Activated CD8-positive, alpha-beta memory T cell treated with anti-CD3 and anti-CD28 coated beads, Interleukin-2, amount 50 U/mL, for 4 hours (primary cell): ENCODE measurements around the gene CBR4.
A peak's percentile ranks its signal among the peaks of the same experiment; 100 is the strongest.

Source experiments
- DNase-seq: peaks from one replicate; pipeline ENCODE4 v3.0.0-alpha.2; 2020

Gene CBR4

DNA sequence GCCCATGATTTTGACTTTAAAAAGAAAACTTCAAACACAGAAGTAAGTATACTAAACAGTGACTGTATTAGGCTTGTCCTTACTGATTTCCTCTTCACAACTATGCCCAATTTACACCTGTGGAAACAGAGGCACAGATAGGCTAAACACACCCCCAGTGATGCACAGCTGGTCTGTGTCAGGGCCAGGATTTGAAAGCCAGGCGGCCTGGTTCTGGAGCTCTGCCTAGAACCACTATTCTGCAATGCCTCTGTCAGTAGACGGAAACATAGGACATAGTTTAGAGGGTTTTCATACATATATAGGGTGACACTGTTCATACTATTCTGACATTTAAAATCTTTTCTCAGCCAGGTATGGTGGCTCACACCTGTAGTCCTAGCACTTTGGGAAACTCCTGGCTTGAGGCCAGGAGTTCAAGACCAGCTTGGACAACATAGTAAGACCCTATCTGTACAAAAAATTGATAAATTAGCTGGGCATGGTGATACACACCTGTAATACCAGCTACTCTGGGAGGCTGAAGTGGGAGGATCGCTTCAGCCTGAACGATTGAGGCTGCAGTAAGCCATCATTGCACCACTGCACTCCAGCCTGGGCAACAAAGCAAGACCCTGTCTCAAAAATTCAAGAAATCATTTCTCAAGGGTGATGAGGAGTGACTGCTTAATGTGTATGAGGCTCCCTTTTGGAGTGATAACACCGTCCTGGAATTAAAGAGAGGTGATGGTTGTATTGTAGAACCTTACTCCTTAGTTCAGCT is 23.0 kb upstream of the CBR4 start:
- DNase-seq = no peak

DNA sequence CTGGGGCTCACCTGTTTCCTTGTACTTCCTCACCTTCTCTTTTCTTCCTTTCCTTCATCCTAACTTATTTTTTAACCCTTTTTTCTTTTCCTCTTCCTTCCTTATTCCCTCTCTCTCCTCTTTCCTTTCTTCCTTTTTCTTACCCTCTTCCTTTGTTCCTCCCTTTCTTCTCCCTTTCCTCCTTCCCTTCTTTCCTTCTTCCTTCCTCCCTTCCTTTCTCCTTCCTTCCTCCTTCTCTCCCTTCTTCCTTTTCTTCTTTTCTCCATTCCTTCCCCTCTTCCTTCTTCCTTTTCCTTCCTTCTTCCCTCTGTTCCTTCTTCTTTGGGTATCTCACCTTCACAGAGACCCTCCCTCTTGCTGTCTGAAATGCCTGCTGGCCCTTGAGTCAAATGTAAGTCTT is 22.1 kb upstream of the CBR4 start:
- DNase-seq = no peak

DNA sequence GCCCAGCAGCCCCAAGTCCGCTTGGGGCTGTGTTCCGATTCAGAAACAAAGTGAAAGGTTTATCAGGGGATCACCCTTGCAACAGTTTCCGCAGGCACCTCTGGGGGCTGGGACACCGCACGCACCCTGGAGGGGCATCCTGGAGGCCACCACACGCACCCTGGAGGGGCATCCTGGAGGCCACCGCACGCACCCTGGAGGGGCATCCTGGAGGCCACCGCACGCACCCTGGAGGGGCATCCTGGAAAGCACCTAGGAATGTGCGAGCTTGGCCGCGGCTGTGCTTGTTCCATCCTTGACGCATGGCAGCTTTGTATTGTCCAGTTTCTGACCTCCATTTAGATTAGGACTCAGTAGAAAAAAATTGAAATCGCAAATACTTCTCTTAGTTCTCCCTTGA is 21.3 kb upstream of the CBR4 start:
- DNase-seq = no peak

DNA sequence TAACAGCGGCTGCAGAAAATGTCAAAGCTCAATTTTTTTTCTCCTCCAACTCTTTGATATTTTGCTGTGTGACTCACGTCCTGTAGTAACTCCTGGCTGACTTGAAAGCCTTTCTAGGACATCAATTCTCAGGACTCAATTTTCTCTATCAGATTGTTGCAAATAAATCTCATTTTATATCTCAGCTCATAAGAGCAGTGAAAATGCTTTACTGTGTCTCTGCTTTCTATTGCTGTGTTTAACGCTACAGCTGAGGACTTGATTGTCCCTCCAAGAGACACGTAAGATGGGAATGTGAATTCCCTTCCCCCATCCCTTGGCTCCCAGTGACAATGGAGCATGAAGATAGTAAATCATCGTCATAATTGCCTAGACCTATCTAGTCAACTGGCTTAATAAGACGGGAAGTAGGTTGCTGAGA is 20.5 kb upstream of the CBR4 start:
- DNase-seq = no peak

DNA sequence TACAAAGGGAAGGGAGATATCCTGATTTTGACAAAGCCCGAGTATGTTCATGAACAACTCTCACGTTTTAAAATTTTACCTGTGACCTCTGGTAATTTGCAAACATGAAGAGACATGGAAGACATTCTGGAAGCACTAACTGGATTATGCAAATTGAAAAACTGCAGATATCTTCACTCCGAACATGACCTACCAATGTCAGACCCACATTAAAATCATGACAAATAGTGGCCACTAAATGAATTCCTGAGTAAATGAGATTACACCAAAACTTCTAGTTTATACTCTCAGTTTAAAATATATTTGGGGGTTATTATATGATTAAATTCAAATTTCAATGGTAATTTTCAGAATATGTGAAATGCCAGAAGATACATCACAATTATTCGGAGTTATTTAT is 19.9 kb upstream of the CBR4 start:
- DNase-seq = no peak

DNA sequence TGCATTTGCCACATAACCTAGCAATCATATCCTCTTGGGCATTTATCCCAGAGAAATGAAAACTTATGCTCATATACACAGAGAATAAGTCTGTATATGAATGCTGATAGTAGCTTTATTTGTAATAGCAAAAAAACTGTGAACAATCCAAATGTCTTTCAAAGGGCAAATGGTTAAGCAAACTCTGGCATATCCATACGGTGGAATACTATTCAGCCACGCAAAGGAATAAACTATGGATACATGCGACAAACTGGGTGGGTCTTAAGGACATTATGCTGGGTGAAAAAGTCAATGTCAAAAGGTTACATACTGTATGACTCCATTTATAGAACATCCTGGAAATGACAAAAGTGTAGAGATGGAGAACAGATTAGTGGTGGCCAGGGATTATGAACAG is 17.6 kb upstream of the CBR4 start:
- DNase-seq = no peak

DNA sequence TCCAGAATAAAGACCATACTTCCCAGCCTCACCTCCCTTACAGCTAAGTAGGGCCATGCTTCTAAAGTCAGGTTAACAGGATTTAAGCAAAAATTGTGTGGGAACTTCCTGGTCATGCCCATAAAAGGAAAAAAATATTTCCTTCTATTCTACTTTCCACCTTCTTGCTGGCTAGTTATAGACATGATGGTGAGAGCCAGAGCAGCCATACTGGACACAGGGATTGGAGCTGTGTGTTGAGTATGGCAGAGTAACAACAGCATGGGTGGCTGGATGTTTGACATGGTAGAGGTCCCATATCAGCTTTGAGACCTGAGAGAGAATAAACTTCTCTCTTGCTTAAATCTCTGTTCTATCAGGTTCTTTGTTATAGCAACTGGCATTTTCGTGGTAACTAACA is 15.1 kb upstream of the CBR4 start:
- no peak for DNase-seq

DNA sequence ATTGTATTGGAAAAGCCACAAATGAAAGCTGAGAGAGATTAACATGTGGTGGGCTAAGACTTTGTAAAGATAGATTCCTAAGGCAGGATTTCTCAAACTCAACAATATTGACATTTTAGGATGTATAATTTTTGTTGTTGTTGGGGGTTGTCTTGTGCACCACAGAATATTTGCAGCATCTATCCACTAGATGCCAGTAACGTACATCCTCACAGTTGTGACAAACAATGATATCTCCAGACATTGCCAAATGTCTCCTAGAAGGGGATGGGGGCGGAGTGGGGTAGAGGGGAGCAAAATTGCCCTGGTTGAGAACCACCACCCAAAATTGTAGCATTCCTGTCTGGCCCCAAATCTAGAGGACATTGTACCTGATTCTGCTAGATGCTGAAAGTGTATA is 14.7 kb upstream of the CBR4 start:
- DNase-seq = no peak

DNA sequence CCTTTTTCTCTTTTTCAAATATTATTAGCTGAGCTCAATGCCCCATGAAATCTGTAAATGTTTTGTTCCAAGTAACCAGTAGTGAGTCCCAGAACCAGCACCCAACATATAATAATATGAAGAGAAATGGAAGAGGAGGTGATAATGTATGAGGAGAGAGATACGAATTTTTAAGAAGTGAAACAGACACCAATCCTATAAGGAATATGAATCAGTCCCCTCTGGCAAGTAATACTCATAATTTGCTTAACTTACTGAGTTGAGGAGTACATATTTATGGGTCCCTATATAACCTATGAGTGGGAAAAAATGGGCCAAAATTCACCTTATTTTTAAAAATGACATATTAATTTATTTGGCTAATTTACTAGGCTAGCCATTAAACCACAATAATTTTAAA is 8.4 kb upstream of the CBR4 start:
- DNase-seq = no peak

DNA sequence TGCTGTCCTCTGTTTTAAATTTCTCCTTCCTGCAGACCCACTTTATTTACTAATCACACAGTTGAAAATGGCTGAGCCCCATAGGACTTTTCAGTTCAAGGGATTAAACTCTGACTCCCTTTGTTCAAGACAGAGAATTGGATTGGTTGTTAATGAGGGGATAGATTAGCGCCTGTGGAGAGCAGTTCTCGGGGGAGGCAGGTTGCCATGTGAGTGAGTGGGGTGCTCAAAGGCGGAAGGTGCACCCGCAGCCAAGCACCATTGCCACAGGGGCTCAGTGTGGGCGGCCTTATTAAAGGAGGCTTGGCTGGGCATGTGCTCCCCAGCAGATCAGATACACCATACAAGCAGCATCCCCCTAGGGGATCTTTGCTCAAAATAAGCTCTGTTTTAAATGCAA is 7.9 kb upstream of the CBR4 start:
- DNase-seq = no peak

DNA sequence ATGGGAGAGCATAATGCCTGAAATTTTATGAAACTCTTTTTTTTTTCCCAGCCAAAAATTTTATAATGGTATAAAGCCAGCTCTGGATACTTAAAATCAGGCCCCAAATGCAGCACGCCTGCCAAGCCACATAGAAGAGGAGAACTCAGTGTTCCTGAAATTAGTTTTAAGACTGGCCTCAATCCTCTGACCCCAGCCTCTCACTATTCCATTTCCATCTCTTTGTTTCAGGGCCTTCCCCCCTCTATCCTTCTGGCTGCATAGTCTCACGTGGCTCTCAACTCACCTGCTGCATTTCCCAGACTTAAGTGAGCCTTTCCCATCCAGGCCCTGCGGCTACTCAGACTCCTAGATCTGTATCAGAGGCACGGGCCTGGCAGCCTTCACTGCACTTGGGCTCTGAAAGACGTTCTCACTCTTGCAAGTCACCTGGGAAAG is 5.2 kb upstream of the CBR4 start:
- no peak for DNase-seq

DNA sequence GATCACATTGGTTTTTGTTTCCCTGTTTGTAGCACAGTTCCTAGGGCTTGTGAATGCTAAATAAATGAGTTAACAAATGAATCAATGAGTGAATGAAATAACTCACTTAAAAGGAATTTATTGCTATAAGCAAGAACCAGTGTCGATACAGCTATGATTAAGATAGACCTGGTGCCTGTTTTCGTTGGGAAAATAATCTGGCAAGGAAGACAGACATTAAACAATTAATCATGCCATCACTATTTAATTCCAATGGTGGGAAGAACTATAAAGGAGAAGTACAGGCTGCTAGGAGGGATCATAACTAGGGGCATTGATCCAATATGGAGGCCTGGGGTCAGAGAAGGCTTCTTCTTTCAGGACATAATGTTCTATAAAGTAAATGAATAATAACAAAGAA is 4.5 kb upstream of the CBR4 start:
- DNase-seq = no peak

DNA sequence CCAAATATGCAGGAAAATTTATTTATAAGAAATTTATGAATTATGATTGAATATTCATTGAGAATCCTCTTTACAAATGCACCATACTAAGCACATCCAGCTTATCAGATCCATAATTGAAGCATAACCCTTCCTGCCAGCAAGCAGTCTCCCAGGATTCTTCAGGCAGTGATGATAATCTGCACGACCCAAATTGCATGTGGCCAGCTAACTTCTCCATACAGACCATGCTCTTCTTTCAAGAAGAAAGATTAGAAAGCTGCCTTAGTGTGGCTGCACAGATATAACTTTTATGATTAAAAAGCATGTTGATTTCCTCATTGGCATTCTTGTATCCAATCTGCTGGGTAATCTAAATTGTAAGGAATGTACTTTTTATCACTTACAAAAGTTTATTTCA is 3.3 kb upstream of the CBR4 start:
- DNase-seq = no peak

DNA sequence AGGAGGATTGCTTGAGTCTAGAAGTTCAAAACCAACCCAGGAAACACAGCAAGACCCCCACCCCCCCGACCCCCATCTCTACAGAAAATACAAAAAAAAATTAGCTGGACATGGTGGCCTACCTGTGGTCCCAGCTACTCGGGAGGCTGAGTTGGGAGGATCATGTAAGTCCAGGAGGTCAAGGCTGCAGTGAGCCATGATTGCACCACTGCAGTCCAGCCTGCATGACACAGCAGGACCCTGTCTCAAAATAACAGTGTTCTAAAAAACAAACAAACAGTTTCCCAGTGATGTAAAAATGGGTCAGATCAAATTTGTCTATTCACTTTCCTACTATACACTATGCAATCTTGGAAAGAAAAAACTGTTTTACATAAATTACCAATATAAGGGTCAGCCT is 2.0 kb upstream of the CBR4 start:
- no peak for DNase-seq

DNA sequence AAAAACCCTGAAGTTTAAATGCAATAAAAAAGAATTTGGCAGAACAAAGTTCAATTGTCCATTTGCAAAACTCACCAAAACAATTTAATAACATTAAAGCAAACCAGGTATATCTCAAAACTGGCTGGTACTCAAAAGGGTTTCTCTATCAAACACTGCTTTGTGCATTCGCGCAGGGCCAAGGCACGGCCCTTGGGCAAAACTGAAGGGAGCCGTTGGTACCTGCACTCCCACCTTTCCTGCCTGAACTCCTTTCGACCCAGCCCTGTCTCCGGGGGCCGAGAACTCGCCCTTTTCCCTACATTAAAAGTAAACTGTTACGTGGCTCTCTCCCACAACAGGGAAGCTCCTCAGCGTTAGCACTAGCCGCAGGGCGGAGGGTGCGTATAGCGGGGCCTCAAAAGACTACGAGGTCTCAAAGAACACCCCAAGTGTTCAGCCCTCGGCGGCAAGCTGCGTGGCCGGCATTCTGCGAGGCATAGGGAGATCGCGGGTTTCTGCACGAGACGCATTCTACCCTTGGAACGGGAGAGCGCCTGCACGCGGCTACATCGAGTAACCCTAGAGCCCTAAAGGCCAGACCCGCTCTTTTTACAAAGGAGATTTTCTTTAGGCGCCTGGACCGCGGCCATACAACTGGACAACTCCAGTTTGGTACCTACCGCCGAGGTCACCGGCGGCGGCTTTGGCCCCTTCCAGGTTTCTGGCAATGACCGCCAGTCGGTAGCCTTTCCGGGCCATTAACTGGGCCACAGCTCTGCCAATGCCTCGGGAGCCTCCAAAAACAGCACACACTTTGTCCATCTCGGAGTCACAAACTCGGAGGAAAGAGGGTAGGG is 550 bp downstream of the CBR4 start:
- DNase-seq = peak; percentile 44

DNA sequence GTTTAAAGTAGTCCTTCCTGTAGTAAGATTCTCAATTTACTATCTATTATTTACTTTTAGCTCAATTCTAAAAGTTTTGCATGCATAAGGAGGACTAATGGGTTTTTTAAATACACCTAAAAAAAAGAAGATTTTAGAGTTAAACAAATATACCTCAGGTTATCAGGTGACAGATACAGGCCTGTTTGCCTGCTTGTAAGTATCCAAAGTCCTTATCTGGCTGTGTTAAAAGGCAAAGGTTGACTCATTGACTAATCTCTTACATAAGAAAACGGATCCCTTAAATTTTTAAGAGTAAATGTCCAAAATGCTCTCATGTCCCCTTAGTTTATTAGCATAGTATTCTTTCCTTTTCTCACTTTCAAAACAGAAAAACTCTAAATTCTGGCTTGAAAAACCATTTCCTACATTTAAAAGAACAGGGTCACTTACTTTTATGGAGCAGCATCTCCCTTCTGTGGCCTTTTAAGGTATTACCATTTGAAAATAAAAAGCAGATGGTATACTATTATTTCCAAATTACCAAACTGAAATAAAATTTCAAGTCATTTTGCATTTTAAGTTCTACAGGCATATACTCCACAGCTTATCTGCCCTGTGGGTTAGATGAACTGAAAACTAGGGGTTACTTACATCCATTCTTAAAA is 4.5 kb downstream of the CBR4 start:
- no peak for DNase-seq

DNA sequence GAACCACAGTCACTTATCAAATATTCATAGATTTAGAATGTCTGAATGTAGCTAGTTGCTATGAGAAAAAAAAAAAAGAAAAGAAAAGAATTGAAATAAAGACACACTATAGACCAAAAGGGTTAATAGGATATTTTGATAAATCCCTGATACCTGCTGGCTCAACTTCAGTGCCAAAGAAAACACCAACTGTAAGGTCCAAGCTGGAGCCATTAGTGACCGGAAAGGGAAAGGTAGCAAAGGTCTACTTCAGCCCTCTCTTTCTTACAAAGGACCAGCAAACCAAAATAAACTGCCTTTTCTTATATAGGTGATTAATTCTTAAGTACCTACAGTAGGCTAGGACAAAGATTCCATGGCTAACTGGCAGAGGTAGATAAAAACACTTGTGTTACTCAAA is 9.7 kb downstream of the CBR4 start:
- no peak for DNase-seq

DNA sequence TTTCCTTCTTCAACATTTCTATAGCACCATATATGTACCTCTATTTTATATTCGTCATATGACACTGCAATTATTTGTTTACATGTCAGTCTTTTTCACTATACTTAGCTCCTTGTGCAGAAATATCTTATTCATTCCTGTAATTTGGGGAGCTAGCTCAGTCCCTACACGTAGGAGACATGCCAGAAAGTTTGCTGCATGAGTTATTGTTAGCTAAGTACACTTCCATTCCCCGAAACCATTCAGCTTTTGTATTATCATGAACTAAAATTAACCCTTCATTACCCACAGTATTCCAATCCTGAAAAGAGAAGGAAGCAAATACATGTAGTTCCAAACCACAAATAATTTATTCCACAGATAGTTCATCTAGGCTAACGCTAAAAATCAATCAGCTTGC is 10.2 kb downstream of the CBR4 start:
- DNase-seq = no peak

DNA sequence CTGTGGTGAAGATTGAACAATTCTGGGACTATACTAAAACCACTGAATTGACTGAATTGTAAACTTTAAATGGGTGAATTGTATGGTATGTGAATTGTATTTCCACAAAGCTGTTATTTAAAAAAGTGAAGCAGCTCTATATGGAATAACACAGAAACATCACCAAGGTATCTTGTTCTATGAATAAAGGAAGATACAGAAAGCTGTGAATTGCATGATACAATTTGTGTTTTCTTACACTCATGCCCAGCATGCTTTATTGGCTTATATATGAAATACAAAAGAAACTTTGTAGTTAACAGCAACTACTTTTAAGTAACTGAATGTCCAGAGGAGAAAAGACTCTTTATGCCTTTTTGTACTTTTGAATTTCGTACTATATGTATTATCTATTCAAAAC is 11.5 kb downstream of the CBR4 start:
- DNase-seq = no peak

DNA sequence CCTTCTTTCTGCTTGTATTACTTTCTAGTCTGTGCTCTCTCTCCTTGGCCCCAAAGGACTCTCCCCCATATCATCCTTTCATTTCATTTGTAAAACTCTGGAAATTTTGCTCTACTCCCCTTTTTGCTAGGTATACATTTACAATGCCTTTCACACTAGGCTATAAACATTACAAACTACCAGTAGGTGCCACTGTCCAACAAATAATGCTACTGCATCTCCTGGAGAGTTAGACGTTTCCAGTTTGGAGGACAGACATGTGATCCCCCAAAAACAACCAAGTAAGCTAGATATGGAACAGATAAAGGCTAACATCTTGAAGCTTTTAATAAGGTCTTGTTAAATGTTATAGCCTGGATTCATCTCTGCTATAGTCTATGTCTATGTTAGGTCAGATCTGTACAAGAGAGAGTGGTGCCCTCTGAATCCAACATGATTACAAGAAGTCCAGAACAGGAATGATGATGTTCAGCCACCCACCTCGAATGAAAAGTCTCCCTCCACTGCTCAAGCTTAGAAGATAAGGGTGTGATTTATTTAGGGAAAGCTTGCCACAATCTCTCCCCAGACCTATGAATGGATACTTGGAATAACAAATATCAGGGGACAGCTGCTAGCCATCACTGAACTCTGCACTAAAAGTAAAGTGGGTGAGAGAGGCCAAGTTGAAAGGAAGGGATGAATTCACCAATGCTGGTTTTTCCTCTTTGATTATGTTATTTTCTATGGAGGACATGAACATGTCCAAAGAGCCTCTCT is 14.3 kb downstream of the CBR4 start:
- no peak for DNase-seq

DNA sequence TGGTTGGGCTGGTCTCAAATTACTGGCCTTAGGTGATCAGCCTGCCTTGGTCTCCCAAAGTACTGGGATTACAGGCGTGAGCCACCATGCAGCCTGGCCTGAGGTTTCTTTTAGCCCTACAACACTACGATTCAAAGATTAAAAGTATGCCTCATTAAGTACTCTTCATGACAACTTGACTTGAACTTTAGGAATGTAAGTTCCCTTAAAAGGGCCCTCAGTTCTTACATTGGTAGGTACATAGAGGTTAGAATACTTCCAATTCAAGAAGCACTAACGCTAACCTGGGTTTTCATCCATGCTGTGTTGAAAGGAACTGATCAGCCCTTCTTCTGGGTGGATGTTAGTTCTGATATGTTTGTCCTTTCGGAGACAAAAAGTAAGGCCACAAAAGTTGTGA is 15.1 kb downstream of the CBR4 start:
- DNase-seq = no peak

DNA sequence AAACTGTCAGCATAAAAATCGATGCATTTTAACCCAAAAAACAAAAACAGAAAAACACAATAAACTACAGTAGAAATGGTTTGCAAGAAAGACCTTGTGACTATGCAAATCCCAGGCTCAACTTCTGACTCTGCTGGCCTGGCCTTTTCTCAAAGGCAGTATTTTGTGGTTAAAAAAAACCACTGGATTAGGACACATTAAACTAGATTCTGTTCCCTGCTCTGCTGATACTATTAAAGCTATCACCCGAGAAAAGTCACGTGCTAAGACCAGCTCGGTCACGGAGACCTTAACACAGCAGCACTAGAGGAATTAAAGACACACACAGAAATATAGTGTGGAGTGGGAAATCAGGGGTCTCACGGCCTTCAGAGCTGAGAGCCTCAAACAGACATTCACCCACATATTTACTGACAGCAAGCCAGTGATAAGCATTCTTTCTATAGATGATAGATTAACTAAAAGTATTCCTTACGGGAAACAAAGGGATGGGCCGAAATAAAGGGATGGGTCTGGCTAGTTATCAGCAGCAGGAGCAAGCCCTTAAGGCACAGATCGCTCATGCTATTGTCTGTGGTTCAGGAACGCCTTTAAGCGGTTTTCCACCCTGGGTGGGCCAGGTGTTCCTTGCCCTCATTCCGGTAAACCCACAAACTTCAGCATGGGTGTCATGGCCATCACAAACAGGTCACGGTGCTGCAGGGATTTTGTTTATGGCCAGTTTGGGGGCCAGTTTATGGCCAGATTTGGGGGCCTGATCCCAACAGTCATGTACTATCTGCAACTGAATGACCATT is 16.1 kb downstream of the CBR4 start:
- DNase-seq = no peak
